Ovary (tissue), 3 donors: ENCODE data around the gene MLPH.

Source experiments
- EP300 ChIP-seq: sonication (generic); formaldehyde crosslinking; IDR thresholded peaks from one replicate; pipeline ENCODE4 v1.6.1; 2017; ENCODE audit warnings: antibody characterized with exemption
- POLR2A ChIP-seq: fragments of 450-650 bp; IDR thresholded peaks from one replicate; pipeline ENCODE4 v1.6.1; 2017; ENCODE audit warnings: antibody characterized with exemption, mild to moderate bottlenecking, moderate library complexity
- TF ChIP-seq, protein P1 (sequence below), 3 donors: fragments of 450-650 bp in 2 of 3; fragments of 200-600 bp in 1 of 3; IDR thresholded peaks; one replicate each; pipeline versions ENCODE4 v1.5.1 to v1.8.0; 2016 to 2022; ENCODE audit warnings: antibody characterized with exemption in 3 of 3, mild to moderate bottlenecking in 1 of 3
- donor health status: DM: no; HTN: no; CAD: no.

DNA sequence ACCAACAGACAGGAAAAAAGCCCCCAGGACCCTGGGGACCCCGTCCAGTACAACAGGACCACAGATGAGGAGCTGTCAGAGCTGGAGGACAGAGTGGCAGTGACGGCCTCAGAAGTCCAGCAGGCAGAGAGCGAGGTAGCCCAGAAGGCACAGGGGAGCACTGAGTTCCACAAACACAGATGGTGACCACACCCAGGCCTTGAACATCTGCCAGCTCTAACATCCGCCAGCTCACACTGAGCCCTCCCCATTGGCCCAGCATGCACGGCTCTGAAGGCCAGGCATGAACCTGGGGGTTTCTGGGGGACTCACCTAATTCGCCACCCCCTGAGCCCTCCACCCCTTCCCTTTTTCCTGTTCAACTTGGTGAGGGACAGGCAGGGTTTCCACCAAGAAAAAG lies 53.8 kb downstream of the MLPH start:
- TF ChIP-seq, protein P1, sequence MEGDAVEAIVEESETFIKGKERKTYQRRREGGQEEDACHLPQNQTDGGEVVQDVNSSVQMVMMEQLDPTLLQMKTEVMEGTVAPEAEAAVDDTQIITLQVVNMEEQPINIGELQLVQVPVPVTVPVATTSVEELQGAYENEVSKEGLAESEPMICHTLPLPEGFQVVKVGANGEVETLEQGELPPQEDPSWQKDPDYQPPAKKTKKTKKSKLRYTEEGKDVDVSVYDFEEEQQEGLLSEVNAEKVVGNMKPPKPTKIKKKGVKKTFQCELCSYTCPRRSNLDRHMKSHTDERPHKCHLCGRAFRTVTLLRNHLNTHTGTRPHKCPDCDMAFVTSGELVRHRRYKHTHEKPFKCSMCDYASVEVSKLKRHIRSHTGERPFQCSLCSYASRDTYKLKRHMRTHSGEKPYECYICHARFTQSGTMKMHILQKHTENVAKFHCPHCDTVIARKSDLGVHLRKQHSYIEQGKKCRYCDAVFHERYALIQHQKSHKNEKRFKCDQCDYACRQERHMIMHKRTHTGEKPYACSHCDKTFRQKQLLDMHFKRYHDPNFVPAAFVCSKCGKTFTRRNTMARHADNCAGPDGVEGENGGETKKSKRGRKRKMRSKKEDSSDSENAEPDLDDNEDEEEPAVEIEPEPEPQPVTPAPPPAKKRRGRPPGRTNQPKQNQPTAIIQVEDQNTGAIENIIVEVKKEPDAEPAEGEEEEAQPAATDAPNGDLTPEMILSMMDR (IDR thresholded peaks at IDR 0.05), result no peak
- no peak for TF ChIP-seq EP300
- TF ChIP-seq POLR2A, result no peak
